Panc1 (cell line): ENCODE results near the gene TBC1D22B. TPM values are rescaled to one million over a fixed set of nuclear protein-coding genes. Genes with fewer than 3 reads are reported as not detected.

Source experiments
- ATAC-seq: fragments of 200-7000 bp; cut with Tn5 transposase; 2 replicates; pipeline ENCODE4 v1.9.1; 2020; ENCODE audit warnings: mild to moderate bottlenecking, moderate library complexity
- BruUV-seq: library from RNA; stranded (reverse); fragments of 400-500 nt; replicated peaks from 2 replicates; lab custom pipeline; 2021; lab: Mats Ljungman, UMichigan
- CTCF ChIA-PET: fragments of 300-600 bp; sonication (Branson Sonifier 250); formaldehyde crosslinking; loops from one replicate; lab custom pipeline; 2022; ENCODE audit warnings: antibody characterized with exemption; lab: Charles Lee
- POLR2A ChIA-PET: fragments of 300-600 bp; sonication (Branson Sonifier 250); formaldehyde crosslinking; loops from one replicate; lab custom pipeline; 2022; ENCODE audit warnings: antibody characterized with exemption; lab: Charles Lee
- DNase-seq: peaks from one replicate; pipeline ENCODE4 v3.0.0-alpha.2; 2010; ENCODE audit warnings: low read depth, low spot score
- H3K27ac ChIP-seq: 2 replicates; pipeline ENCODE4 v1.5.1; 2011; ENCODE audit warnings: mild to moderate bottlenecking, low read length, inconsistent platforms
- H3K27me3 ChIP-seq: fragments of 200-500 bp; sonication (Bioruptor generic); 2 replicates; pipeline ENCODE4 v1.6.0; 2014; ENCODE audit warnings: low read length, inconsistent platforms; ENCODE audit not compliant: control insufficient read depth, insufficient read depth
- H3K36me3 ChIP-seq: fragments of 200-500 bp; sonication (Bioruptor generic); 2 replicates; pipeline ENCODE4 v1.5.1; 2014; ENCODE audit warnings: inconsistent platforms, mild to moderate bottlenecking, low read length, moderate library complexity; ENCODE audit not compliant: control insufficient read depth, insufficient read depth
- H3K4me1 ChIP-seq: 2 replicates; pipeline ENCODE4 v1.5.1; 2011; ENCODE audit warnings: inconsistent platforms, mild to moderate bottlenecking, low read length, moderate library complexity; ENCODE audit not compliant: control insufficient read depth, insufficient read depth
- H3K4me3 ChIP-seq, 2 experiments: 2 replicates each; pipeline ENCODE4 v1.5.1; 2011 to 2012; ENCODE audit warnings: low read depth in 2 of 2, low read length in 2 of 2, mild to moderate bottlenecking in 2 of 2, inconsistent platforms in 1 of 2, moderate library complexity in 1 of 2
- H3K9me3 ChIP-seq: fragments of 200-500 bp; sonication (Bioruptor generic); 2 replicates; pipeline ENCODE4 v1.5.1; 2014; ENCODE audit warnings: low read depth, mild to moderate bottlenecking, inconsistent platforms, low read length, moderate library complexity; ENCODE audit not compliant: control insufficient read depth, insufficient read depth
- POLR2AphosphoS5 ChIP-seq: IDR thresholded peaks from 2 replicates; pipeline ENCODE4 v1.6.1; 2012; ENCODE audit warnings: mild to moderate bottlenecking, low read depth, low read length, moderate library complexity
- SIN3A ChIP-seq: IDR thresholded peaks from 2 replicates; pipeline ENCODE4 v1.6.1; 2012; ENCODE audit warnings: low read depth, mild to moderate bottlenecking, low read length, moderate library complexity, borderline replicate concordance; ENCODE audit not compliant: insufficient read depth
- TCF7L2 ChIP-seq: IDR thresholded peaks from 2 replicates; pipeline ENCODE4 v1.6.1; 2011; ENCODE audit warnings: mild to moderate bottlenecking, low read depth, low read length, inconsistent platforms
- in situ Hi-C: cut with HindIII; loops from 2 replicates; pipeline ENCODE4 v1.10.0; 2016; ENCODE audit warnings: low sequenced_read_pairs, low pct_unique_long_range_greater_than_20kb
- intact Hi-C: fragments of 100-400 bp; cut with micrococcal nuclease; formaldehyde crosslinking; loops from one replicate; pipeline ENCODE4 v1.10.0; 2022; ENCODE audit not compliant: unreplicated experiment
- total RNA-seq: library from RNA; stranded (reverse); gene quantifications from one replicate; pipeline ENCODE4 v1.2.1, GENCODE V29; 2021; ENCODE audit not compliant: unreplicated experiment
- TF ChIP-seq, protein P1 (sequence below): fragments of 450-650 bp; IDR thresholded peaks from 2 replicates; pipeline ENCODE4 v1.5.1; 2017; ENCODE audit warnings: mild to moderate bottlenecking
- TF ChIP-seq, protein P2 (sequence below), 2 experiments: IDR thresholded peaks; 2 replicates each; pipeline ENCODE4 v1.6.1; 2011 to 2012; ENCODE audit warnings: low read depth in 2 of 2, control low read depth in 1 of 2, low read length in 1 of 2, mild to moderate bottlenecking in 1 of 2, moderate library complexity in 1 of 2; ENCODE audit not compliant: insufficient read depth in 1 of 2

Gene TBC1D22B
- total RNA-seq, 1 experiment from 2014 or later, result 13.0 TPM

DNA sequence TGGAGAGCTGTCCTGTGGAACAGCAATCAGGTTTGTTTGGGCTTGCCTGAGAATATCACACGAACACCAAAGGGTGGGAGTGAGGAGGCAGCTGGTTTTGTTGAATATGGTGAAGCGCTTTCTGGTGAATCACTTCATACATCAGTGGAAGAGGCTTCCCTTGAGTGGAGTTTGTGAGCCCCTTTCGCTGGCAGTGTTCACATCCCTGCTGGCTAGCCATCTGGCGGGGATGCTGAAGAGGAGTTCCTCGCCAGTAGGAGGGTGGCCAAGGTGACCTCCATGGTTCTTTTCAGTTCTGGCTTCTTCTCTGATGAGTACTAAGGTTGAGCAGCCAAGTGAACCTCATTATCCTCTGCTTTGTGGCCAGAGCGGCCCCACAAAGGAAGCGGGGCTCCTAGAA is 58.5 kb downstream of the TBC1D22B start:
- no peak overlapping the region for H3K27ac ChIP-seq
- POLR2A ChIA-PET, result no interaction called here
- CTCF ChIA-PET, result interaction anchor here (0.6 kb wide), 1 partner anchor 93 kb away, joined by 3 read pairs; no protein-coding TSS in a partner anchor
- H3K36me3 ChIP-seq, result 0 out of 2 replicates have a peak, but pooled peaks cover 3% of the 10 kb centered on the region
- DNase-seq (no peak), ATAC-seq (no peak)
- in situ Hi-C loops (no loop called here), intact Hi-C loops (no loop called here)
- H3K27me3 ChIP-seq, result no peaks in the 10 kb centered on the region
- no peak for TF ChIP-seq TCF7L2
- no peak for TF ChIP-seq POLR2AphosphoS5
- TF ChIP-seq, protein P1, sequence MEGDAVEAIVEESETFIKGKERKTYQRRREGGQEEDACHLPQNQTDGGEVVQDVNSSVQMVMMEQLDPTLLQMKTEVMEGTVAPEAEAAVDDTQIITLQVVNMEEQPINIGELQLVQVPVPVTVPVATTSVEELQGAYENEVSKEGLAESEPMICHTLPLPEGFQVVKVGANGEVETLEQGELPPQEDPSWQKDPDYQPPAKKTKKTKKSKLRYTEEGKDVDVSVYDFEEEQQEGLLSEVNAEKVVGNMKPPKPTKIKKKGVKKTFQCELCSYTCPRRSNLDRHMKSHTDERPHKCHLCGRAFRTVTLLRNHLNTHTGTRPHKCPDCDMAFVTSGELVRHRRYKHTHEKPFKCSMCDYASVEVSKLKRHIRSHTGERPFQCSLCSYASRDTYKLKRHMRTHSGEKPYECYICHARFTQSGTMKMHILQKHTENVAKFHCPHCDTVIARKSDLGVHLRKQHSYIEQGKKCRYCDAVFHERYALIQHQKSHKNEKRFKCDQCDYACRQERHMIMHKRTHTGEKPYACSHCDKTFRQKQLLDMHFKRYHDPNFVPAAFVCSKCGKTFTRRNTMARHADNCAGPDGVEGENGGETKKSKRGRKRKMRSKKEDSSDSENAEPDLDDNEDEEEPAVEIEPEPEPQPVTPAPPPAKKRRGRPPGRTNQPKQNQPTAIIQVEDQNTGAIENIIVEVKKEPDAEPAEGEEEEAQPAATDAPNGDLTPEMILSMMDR, result no peak
- no peak for TF ChIP-seq SIN3A
- TF ChIP-seq, protein P2, sequence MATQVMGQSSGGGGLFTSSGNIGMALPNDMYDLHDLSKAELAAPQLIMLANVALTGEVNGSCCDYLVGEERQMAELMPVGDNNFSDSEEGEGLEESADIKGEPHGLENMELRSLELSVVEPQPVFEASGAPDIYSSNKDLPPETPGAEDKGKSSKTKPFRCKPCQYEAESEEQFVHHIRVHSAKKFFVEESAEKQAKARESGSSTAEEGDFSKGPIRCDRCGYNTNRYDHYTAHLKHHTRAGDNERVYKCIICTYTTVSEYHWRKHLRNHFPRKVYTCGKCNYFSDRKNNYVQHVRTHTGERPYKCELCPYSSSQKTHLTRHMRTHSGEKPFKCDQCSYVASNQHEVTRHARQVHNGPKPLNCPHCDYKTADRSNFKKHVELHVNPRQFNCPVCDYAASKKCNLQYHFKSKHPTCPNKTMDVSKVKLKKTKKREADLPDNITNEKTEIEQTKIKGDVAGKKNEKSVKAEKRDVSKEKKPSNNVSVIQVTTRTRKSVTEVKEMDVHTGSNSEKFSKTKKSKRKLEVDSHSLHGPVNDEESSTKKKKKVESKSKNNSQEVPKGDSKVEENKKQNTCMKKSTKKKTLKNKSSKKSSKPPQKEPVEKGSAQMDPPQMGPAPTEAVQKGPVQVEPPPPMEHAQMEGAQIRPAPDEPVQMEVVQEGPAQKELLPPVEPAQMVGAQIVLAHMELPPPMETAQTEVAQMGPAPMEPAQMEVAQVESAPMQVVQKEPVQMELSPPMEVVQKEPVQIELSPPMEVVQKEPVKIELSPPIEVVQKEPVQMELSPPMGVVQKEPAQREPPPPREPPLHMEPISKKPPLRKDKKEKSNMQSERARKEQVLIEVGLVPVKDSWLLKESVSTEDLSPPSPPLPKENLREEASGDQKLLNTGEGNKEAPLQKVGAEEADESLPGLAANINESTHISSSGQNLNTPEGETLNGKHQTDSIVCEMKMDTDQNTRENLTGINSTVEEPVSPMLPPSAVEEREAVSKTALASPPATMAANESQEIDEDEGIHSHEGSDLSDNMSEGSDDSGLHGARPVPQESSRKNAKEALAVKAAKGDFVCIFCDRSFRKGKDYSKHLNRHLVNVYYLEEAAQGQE (IDR thresholded peaks at IDR 0.05; ENCODE audit: insufficient read depth in 1 of 2, low read depth in 2 of 2, low read length in 1 of 2), result no peak
- H3K9me3 ChIP-seq, result no peaks in the 10 kb centered on the region
- H3K4me3 ChIP-seq, result no peak overlapping the region
- BruUV-seq, result no TSS peak
- no peaks in the 10 kb centered on the region for H3K4me1 ChIP-seq

DNA sequence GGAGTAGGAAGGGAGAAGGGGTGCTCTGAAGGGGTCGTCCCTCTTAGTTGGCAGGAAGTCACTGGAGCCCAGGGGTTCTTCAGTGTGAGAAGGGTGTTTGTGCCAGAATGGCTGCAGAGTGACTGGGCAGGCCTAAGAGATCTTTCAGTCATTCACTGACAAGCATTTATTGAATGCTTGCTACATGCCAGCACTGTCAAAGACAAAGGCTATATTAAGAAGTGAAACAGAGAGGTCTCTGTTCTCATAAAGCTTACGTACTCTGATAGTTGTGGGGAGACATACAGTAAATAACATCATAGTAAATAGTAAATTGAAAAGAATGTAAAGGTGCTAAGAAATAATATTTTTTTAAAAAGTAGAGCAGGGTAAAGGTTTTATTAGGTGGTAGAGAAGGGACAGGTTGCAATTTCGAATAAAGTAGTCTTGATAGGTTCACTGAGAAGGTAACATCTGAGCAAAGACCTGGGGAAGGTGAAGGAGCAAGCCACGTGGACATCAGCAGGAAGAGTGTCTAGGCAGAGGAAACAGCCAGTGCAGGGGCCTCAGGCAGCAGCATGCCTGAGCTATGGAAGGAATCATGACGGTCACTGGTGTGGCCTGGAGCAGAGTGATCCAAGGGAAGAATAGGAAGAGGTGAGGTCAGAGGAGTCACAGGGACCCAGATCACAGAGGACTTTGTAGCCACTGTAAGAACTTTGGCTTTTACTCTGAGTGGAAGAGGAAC is 59.9 kb downstream of the TBC1D22B start:
- Histone ChIP-seq H3K4me1 (no peaks in the 10 kb centered on the region), H3K4me3 (no peak overlapping the region), H3K27me3 (no peaks in the 10 kb centered on the region), H3K9me3 (no peaks in the 10 kb centered on the region), H3K27ac (no peak overlapping the region), H3K36me3 (0 out of 2 replicates have a peak, but pooled peaks cover 3% of the 10 kb centered on the region)
- no peak for DNase-seq
- TF ChIP-seq, protein P1, result no peak
- no peak for TF ChIP-seq SIN3A
- TF ChIP-seq, protein P2 (IDR thresholded peaks at IDR 0.05; ENCODE audit: insufficient read depth in 1 of 2, low read depth in 2 of 2, low read length in 1 of 2), result no peak
- TF ChIP-seq TCF7L2, result no peak
- TF ChIP-seq POLR2AphosphoS5, result no peak
- in situ Hi-C loops (no loop called here), intact Hi-C loops (no loop called here)
- TSS peak; percentile 59 for BruUV-seq
- ChIA-PET CTCF (interaction anchor here (0.6 kb wide), 1 partner anchor 535 kb away, joined by 6 read pairs; no protein-coding TSS in a partner anchor), POLR2A (no interaction called here)
- no peak for ATAC-seq
